SU-DHL-6 (cell line): ENCODE measurements around the gene ARPC2.
A peak's percentile ranks its signal among the peaks of the same experiment; 100 is the strongest.

Experiments used
- H2AFZ ChIP-seq: fragments of 200-600 bp; sonication (generic); 2 replicates; pipeline ENCODE4 v1.6.1; 2014; ENCODE audit warnings: low read depth, mild to moderate bottlenecking, moderate library complexity, mixed read lengths, antibody characterized with exemption, low read length; ENCODE audit not compliant: severe bottlenecking
- H3F3A ChIP-seq: fragments of 200-600 bp; shearing (Covaris generic); 2 replicates; pipeline ENCODE4 v1.6.0; 2016; ENCODE audit warnings: antibody characterized with exemption, mild to moderate bottlenecking; ENCODE audit not compliant: insufficient read depth
- H3K27ac ChIP-seq: fragments of 200-600 bp; sonication (generic); 2 replicates; pipeline ENCODE4 v1.5.1; 2016; ENCODE audit warnings: low read depth, mild to moderate bottlenecking, low read length, moderate library complexity, mixed read lengths
- H3K27me3 ChIP-seq: fragments of 200-600 bp; sonication (generic), shearing (Covaris generic); 2 replicates; pipeline ENCODE4 v1.6.0; 2014; ENCODE audit warnings: mild to moderate bottlenecking, low read length
- H3K36me3 ChIP-seq: fragments of 200-600 bp; sonication (generic); 2 replicates; pipeline ENCODE4 v1.6.1; 2014; ENCODE audit warnings: mild to moderate bottlenecking, low read length, mixed read lengths
- H3K4me2 ChIP-seq: fragments of 300-600, 200-600 bp; shearing (Covaris generic), sonication (generic); 2 replicates; pipeline ENCODE4 v1.6.0; 2014; ENCODE audit warnings: low read length, low read depth, mild to moderate bottlenecking; ENCODE audit not compliant: poor library complexity, severe bottlenecking
- H3K4me3 ChIP-seq: fragments of 200-600 bp; sonication (generic); 2 replicates; pipeline ENCODE4 v1.5.1; 2014; ENCODE audit warnings: antibody characterized with exemption, low read length, mild to moderate bottlenecking, mixed read lengths; ENCODE audit not compliant: insufficient read depth, poor library complexity, severe bottlenecking
- H3K79me2 ChIP-seq: fragments of 200-600 bp; sonication (generic); 2 replicates; pipeline ENCODE4 v1.6.1; 2014; ENCODE audit warnings: mild to moderate bottlenecking, low read length, moderate library complexity; ENCODE audit not compliant: insufficient read depth
- H3K9ac ChIP-seq: fragments of 200-600 bp; sonication (generic); 2 replicates; pipeline ENCODE4 v1.7.0; 2014; ENCODE audit warnings: mild to moderate bottlenecking, low read length
- H3K9me2 ChIP-seq: fragments of 200-600 bp; sonication (generic); replicated peaks from 2 replicates; pipeline ENCODE4 v1.6.1; 2014; ENCODE audit warnings: low read length; ENCODE audit not compliant: insufficient read depth
- H3K9me3 ChIP-seq: fragments of 200-600 bp; sonication (generic); 2 replicates; pipeline ENCODE4 v1.6.1; 2014; ENCODE audit warnings: low read length, mixed read lengths; ENCODE audit not compliant: insufficient read depth
- H4K20me1 ChIP-seq: fragments of 200-600 bp; sonication (generic); 2 replicates; pipeline ENCODE4 v1.6.1; 2014; ENCODE audit warnings: low read depth, mild to moderate bottlenecking, antibody characterized with exemption, low read length, moderate library complexity, mixed read lengths
- EZH2phosphoT487 ChIP-seq: fragments of 200-600 bp; sonication (generic), shearing (Covaris generic); conservative IDR thresholded peaks from 2 replicates; pipeline ENCODE4 v1.6.1; 2018; ENCODE audit warnings: mild to moderate bottlenecking, antibody characterized with exemption, low read length, moderate library complexity, mixed read lengths
- TF ChIP-seq, protein P1 (sequence below): fragments of 200-600 bp; sonication (generic); IDR thresholded peaks from one replicate; pipeline ENCODE4 v1.5.1; 2017; ENCODE audit warnings: antibody characterized with exemption, mild to moderate bottlenecking, low read length, moderate library complexity; ENCODE audit not compliant: insufficient read depth, poor library complexity, severe bottlenecking

The ARPC2 gene

DNA sequence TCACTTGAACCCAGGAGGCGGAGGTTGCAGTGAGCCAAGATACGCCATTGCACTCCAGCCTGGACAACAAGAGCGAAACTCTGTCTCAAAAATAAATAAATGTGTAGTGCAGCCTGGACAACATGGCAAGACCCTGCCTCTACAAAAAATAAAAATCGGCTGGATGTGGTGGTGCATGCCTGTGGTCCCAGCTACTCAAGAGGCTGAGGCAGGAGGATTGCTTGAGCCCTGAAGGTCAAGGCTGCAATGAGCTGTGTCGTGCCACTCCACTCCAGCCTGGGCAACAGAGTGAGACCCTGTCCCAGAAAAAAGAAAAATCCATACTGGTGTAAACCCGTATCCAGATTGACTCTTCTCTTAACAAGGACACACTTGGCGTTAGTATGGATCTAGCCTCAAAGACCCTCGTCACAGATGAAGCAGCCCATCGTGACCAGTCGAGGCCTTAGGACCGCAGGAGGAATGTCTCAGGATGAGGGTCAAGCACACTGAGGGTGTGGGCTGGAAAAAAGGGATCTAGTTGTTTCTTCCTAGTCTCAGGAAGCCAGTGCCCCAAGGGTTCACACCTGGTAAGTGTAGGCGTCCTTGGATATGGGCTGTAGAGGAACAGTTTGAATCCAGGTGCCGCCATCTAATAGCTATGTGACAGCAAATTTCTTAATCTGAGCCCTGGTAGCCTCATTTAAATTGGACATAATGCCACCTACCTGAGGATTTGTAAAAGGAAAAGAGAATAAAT, 39.8 kb downstream of the ARPC2 start:
- H3K9me3 ChIP-seq: no peaks in the 10 kb centered on the region
- H4K20me1 ChIP-seq: no peaks in the 10 kb centered on the region
- H3K27ac ChIP-seq: peak overlapping the region; percentile 68; the same call in 1 of the 2 replicates
- no peak overlapping the region for H3K9ac ChIP-seq
- no peak overlapping the region for H3K4me2 ChIP-seq
- H3K9me2 ChIP-seq: no peaks in the 10 kb centered on the region
- no peaks in the 10 kb centered on the region for H3K36me3 ChIP-seq
- no peaks in the 10 kb centered on the region for H3K27me3 ChIP-seq
- TF ChIP-seq, protein P1, sequence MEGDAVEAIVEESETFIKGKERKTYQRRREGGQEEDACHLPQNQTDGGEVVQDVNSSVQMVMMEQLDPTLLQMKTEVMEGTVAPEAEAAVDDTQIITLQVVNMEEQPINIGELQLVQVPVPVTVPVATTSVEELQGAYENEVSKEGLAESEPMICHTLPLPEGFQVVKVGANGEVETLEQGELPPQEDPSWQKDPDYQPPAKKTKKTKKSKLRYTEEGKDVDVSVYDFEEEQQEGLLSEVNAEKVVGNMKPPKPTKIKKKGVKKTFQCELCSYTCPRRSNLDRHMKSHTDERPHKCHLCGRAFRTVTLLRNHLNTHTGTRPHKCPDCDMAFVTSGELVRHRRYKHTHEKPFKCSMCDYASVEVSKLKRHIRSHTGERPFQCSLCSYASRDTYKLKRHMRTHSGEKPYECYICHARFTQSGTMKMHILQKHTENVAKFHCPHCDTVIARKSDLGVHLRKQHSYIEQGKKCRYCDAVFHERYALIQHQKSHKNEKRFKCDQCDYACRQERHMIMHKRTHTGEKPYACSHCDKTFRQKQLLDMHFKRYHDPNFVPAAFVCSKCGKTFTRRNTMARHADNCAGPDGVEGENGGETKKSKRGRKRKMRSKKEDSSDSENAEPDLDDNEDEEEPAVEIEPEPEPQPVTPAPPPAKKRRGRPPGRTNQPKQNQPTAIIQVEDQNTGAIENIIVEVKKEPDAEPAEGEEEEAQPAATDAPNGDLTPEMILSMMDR: no peak
- TF ChIP-seq EZH2phosphoT487: no peak
- no peak overlapping the region for H2AFZ ChIP-seq
- no peaks in the 10 kb centered on the region for H3K79me2 ChIP-seq
- H3F3A ChIP-seq: peaks cover 39% of the 10 kb centered on the region
- no peak overlapping the region for H3K4me3 ChIP-seq

DNA sequence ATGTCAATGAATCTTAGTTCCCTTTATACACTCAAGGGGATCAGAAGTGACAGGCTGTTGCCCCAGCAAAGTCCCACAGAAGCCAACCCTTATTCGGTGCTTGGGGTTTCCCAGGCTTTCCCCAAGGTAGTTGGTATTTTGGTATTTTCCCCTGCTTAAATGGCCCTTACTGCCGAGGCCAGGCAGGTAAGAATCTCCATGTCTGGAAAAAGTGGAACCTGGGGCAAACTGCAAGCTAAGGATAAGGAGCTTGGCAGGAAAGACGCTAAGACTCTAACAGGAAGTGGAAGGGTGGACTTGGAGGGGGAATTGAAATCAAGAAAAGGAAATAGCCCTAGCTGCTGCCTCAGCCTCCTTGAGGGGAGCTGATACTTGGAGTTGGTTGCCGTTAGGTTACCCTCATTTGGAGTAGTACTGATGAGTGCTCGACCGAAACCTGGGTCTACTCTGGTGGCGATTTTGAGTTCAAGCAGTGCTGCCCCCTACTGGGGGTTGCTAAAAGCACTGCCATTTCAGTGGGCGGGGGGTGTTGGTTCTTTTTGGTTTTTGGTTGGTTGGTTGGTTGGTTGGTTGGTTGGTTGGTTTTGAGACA, 40.5 kb downstream of the ARPC2 start:
- H3K9me2 ChIP-seq: no peaks in the 10 kb centered on the region
- H3K4me2 ChIP-seq: peak overlapping the region; percentile 18
- H4K20me1 ChIP-seq: no peaks in the 10 kb centered on the region
- H3K27me3 ChIP-seq: no peaks in the 10 kb centered on the region
- peaks cover 39% of the 10 kb centered on the region for H3F3A ChIP-seq
- H2AFZ ChIP-seq: no peak overlapping the region
- no peaks in the 10 kb centered on the region for H3K36me3 ChIP-seq
- H3K4me3 ChIP-seq: no peak overlapping the region
- H3K79me2 ChIP-seq: no peaks in the 10 kb centered on the region
- peak overlapping the region; percentile 68 for H3K27ac ChIP-seq
- H3K9me3 ChIP-seq: no peaks in the 10 kb centered on the region
- H3K9ac ChIP-seq: no peak overlapping the region
- no peak for TF ChIP-seq EZH2phosphoT487
- TF ChIP-seq, protein P1: peak; percentile 65

DNA sequence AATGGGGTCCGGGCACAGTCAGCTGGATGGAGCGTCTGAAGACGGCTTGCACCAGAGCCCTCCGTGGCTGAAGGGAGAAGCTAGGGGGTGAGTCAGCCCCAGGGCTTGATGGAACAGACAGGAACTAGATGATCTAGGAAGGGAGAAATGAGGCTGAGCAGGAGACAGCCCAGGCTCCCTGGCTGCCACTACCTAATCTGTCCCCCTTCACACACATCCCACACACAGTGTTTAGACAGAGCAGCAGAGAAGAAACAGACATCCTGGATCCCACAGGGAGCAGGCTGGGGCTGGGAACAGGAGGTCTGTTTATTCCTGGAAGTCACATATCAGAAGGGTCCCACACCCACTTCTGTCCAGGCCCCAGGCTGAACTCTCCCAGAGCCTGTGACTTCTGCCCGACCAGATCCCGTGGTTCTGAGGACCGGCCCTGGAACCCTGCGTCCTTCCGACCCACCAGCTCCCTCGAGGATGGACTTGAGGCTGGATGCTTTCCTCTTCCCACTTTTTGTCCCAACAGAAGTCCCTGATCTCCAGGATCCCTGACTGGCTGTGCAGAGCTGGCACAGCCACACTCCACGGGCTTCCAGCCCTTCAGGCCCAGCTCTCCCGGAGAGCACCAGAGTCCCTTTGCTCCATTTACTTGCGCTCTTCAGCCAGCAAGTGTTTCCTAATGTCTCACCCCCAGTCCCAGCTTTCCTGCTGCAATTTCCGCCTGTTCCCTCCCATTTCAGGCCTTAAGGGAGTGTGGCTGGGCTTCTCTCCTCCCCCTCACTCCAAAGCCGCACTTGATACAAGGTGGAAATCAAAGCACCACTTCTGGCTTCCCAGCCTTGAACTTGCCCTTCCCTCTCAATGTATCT, 42.3 kb downstream of the ARPC2 start:
- TF ChIP-seq, protein P1: no peak
- no peak for TF ChIP-seq EZH2phosphoT487
- Histone ChIP-seq H3K4me2 (no peak overlapping the region), H2AFZ (no peak overlapping the region), H3K9me3 (no peaks in the 10 kb centered on the region), H3K9ac (no peak overlapping the region), H3K36me3 (no peaks in the 10 kb centered on the region), H3K27me3 (no peaks in the 10 kb centered on the region), H3K4me3 (no peak overlapping the region), H3K27ac (no peak overlapping the region), H3K9me2 (no peaks in the 10 kb centered on the region), H4K20me1 (no peaks in the 10 kb centered on the region), H3K79me2 (no peaks in the 10 kb centered on the region), H3F3A (peaks cover 31% of the 10 kb centered on the region)
